Thyroid gland (tissue), 4 donors: ENCODE measurements around the gene FKBP2.

ENCODE experiments used
- POLR2A ChIP-seq, 2 donors: fragments of 450-650 bp; IDR thresholded peaks; one replicate each; pipeline ENCODE4 v1.6.1; 2017; ENCODE audit warnings: antibody characterized with exemption in 2 of 2, mild to moderate bottlenecking in 2 of 2, moderate library complexity in 1 of 2
- TF ChIP-seq, protein P1 (sequence below), 6 experiments: fragments of 200-600 bp in 3 of 6; fragments of 450-650 bp in 3 of 6; sonication (generic) in 3 of 6; IDR thresholded peaks; one replicate each; pipeline ENCODE4 v1.5.1; 2016 to 2019; ENCODE audit warnings: antibody characterized with exemption in 6 of 6, mild to moderate bottlenecking in 2 of 6, inconsistent platforms in 1 of 6, moderate library complexity in 1 of 6

DNA sequence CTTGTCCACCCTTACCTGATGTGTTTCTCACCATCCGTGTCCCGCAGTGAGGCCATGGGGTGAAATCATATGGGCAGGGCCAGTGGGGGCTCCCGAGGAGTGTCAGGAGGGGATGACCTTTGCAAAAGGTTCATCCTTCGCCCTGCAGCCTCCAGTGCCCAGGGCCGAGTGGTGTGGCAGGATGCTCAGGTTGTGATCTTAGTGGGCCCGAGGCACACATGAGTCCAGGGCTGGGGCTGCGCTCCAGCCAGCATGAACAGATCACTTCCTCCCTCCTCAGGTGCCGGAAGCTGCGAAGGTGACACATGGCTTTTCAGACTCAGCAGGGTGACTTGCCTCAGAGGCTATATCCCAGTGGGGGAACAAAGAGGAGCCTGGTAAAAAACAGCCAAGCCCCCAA is 2.8 kb upstream of the FKBP2 start:
- no peak for TF ChIP-seq POLR2A (IDR thresholded peaks at IDR 0.05)
- TF ChIP-seq, protein P1, sequence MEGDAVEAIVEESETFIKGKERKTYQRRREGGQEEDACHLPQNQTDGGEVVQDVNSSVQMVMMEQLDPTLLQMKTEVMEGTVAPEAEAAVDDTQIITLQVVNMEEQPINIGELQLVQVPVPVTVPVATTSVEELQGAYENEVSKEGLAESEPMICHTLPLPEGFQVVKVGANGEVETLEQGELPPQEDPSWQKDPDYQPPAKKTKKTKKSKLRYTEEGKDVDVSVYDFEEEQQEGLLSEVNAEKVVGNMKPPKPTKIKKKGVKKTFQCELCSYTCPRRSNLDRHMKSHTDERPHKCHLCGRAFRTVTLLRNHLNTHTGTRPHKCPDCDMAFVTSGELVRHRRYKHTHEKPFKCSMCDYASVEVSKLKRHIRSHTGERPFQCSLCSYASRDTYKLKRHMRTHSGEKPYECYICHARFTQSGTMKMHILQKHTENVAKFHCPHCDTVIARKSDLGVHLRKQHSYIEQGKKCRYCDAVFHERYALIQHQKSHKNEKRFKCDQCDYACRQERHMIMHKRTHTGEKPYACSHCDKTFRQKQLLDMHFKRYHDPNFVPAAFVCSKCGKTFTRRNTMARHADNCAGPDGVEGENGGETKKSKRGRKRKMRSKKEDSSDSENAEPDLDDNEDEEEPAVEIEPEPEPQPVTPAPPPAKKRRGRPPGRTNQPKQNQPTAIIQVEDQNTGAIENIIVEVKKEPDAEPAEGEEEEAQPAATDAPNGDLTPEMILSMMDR (IDR thresholded peaks at IDR 0.05): no peak
